Esophagus squamous epithelium (tissue), 5 donors: ENCODE data around the gene CDCP1. TPM values are rescaled to one million over a fixed set of nuclear protein-coding genes. Genes with fewer than 3 reads are reported as not detected.

ENCODE experiments used
- DNase-seq: peaks from one replicate; lab custom pipeline; 2025; lab: John Stamatoyannopoulos, UW
- H3K27ac ChIP-seq, 4 donors: fragments of 200-600 bp; sonication (generic); one replicate each; pipeline ENCODE4 v1.5.1; 2016 to 2019; ENCODE audit warnings: mild to moderate bottlenecking in 1 of 4
- H3K27me3 ChIP-seq, 4 donors: fragments of 200-600 bp; sonication (generic); 1 replicate in 3 of 4; 2 replicates in 1 of 4; pipeline versions ENCODE4 v1.5.1 to v1.6.0; 2017 to 2021; ENCODE audit warnings: antibody characterized with exemption in 1 of 4
- H3K36me3 ChIP-seq, 3 donors: fragments of 200-600 bp; sonication (generic); one replicate each; pipeline ENCODE4 v1.5.1; 2016 to 2019
- H3K4me1 ChIP-seq, 3 donors: fragments of 200-600 bp; sonication (generic); one replicate each; pipeline ENCODE4 v1.5.1; 2017 to 2019
- H3K4me3 ChIP-seq, 4 donors: fragments of 200-600 bp; sonication (generic); 1 replicate in 3 of 4; 2 replicates in 1 of 4; pipeline ENCODE4 v1.5.1; 2016 to 2019; ENCODE audit warnings: mild to moderate bottlenecking in 2 of 4, moderate library complexity in 1 of 4
- H3K9me3 ChIP-seq, 3 donors: fragments of 200-600 bp; sonication (generic); one replicate each; pipeline ENCODE4 v1.5.1; 2016 to 2019
- CTCF ChIP-seq, 6 experiments: fragments of 450-650 bp in 4 of 6; fragments of 200-600 bp in 2 of 6; sonication (generic) in 2 of 6; IDR thresholded peaks; one replicate each; pipeline ENCODE4 v1.5.1; 2016 to 2019; ENCODE audit warnings: antibody characterized with exemption in 6 of 6, mild to moderate bottlenecking in 4 of 6, moderate library complexity in 4 of 6
- POLR2A ChIP-seq, 4 donors: fragments of 450-650 bp; IDR thresholded peaks; one replicate each; pipeline ENCODE4 v1.6.1; 2017; ENCODE audit warnings: antibody characterized with exemption in 4 of 4, mild to moderate bottlenecking in 4 of 4, moderate library complexity in 3 of 4
- WGBS, 2 donors: methylation state at CpG; one replicate each; pipeline ENCODE4 v1.1.5; 2018; 5-methylcytosine and 5-hydroxymethylcytosine counted together
- intact Hi-C: fragments of 100-400 bp; cut with DNase I; formaldehyde crosslinking; loops from one replicate; pipeline ENCODE4 v1.15.0; 2022
- small RNA-seq, 4 donors: library from RNA; depleted of rRNA; stranded (forward); fragments of <200 nt; gene quantifications; one replicate each; pipeline ENCODE3, GENCODE V24; 2016
- total RNA-seq, 4 donors: library from RNA; depleted of rRNA; stranded (reverse); fragments of >200 nt; gene quantifications; one replicate each; pipeline ENCODE4 v1.1.0, GENCODE V29; 2016
- donor health status: DM: yes; HTN: yes; CAD: no.

The CDCP1 gene
- total RNA-seq, 4 donors from 2014 or later, result 35.7 to 95.4 (median 54.6) TPM

DNA sequence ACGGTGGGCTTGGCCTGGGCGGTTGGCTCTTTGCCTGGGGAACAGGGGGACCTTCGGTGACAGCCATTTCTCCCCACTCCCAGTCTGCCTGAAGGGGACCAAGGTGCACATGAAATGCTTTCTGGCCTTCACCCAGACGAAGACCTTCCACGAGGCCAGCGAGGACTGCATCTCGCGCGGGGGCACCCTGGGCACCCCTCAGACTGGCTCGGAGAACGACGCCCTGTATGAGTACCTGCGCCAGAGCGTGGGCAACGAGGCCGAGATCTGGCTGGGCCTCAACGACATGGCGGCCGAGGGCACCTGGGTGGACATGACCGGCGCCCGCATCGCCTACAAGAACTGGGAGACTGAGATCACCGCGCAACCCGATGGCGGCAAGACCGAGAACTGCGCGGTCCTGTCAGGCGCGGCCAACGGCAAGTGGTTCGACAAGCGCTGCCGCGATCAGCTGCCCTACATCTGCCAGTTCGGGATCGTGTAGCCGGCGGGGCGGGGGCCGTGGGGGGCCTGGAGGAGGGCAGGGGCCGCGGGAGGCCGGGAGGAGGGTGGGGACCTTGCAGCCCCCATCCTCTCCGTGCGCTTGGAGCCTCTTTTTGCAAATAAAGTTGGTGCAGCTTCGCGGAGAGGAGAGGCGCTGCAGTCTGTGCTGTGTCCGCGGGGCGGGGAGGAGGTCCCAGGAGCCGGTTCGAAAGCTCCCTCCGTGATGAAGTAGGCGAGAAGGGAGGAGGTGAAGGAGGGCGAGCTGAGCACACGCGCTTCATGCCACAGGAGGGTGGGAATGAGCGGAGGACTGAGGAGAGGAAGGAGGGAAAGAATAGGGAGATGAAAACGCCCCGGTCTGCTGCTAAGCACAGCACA lies 110.5 kb downstream of the CDCP1 start:
- no peak for TF ChIP-seq POLR2A (IDR thresholded peaks at IDR 0.05)
- TF ChIP-seq CTCF (IDR thresholded peaks at IDR 0.05), result peak in 2 of 6 experiments; percentile 2
- Histone ChIP-seq H3K36me3 (no peaks in the 10 kb centered on the region), H3K4me3 (peak overlapping the region; percentile 15 to 49 (median 44)), H3K27ac (peak overlapping the region; percentile 4 to 86 (median 58)), H3K27me3 (peaks cover 0 to 14% (median 0%) of the 10 kb centered on the region in 4 donors), H3K4me1 (peaks cover 11 to 53% (median 40%) of the 10 kb centered on the region in 3 donors), H3K9me3 (no peaks in the 10 kb centered on the region)
- no peak for DNase-seq
- intact Hi-C loops, result loop anchor here (5.0 to 10.0 kb wide), 3 partner anchors 121 to 629 kb away; no protein-coding TSS in a partner anchor
- WGBS, 2 donors, result 12 to 31% methylated on average over 19 to 23 of the region's 64 CpGs

DNA sequence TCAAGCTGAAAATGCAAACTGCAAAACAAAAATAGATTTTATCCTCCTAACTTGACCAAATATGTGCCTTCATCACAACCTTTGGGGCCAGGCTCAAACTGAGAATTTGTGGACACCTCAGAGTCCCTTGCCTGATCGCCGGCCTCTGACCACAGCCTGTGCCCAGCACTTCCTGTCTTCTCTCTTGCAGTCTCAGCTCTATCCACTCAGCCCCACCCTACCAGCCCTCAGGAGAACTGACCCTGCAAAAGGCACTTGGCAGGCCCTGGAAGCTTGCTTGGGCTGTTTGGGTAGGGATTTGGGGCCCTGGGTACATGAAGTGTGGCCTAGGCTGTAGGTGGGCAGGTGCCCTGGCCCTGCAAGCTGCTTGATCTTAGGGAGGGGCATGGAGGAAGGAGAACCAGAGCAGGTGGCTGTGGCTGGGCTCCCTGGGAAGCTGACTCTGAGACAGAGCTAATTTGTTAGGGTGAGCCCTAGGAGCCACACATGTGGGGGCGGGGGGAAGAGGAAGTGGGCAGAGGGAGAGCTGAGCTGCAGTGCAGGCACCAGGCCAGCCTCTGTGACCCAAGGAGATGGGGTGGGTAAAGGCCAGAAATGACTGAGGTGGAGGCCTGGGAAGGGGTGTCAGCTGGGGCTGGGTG lies 111.4 kb downstream of the CDCP1 start:
- intact Hi-C loops, result loop anchor here (5.0 to 10.0 kb wide), 3 partner anchors 120 to 630 kb away; no protein-coding TSS in a partner anchor
- peak overlapping the region; percentile 4 to 86 (median 58) for H3K27ac ChIP-seq
- H3K4me1 ChIP-seq, result peaks cover 11 to 51% (median 40%) of the 10 kb centered on the region in 3 donors
- DNase-seq, result no peak
- no peaks in the 10 kb centered on the region for H3K9me3 ChIP-seq
- TF ChIP-seq POLR2A (IDR thresholded peaks at IDR 0.05) (no peak), CTCF (IDR thresholded peaks at IDR 0.05) (no peak)
- H3K36me3 ChIP-seq, result no peaks in the 10 kb centered on the region
- H3K27me3 ChIP-seq, result peaks cover 0 to 14% (median 0%) of the 10 kb centered on the region in 4 donors
- H3K4me3 ChIP-seq, result no peak overlapping the region
- WGBS, 2 donors, result 48 to 73% methylated on average over 2 of the region's 3 CpGs

DNA sequence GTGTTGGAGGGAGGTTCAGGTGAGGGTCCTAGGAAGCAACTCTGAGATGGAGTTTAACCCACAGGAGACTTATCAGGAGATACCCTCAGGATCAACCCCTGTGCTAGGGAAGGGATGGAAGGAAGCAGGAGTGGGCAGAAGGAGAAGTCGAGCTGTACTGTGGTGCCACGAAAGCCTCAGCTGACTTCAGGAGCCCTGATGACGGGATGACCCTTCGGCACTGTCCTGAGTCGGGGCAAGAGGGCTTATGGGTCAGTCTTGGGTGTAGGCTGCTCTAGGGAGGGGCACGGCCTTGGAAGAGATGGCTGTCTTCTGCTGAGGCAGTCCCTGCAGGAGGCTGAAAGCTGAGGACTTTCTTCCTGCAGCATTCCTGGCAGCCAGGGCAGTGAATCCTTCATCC lies 112.4 kb downstream of the CDCP1 start:
- TF ChIP-seq CTCF (IDR thresholded peaks at IDR 0.05) (no peak), POLR2A (IDR thresholded peaks at IDR 0.05) (no peak)
- peaks cover 18 to 60% (median 40%) of the 10 kb centered on the region in 3 donors for H3K4me1 ChIP-seq
- WGBS, 2 donors, result 78 to 87% methylated on average over 4 to 5 of the region's 6 CpGs
- no peak for DNase-seq
- no peaks in the 10 kb centered on the region for H3K36me3 ChIP-seq
- peak overlapping the region in 3 of 4 donors; percentile 57 to 86 (median 60) for H3K27ac ChIP-seq
- peaks cover 0 to 14% (median 0%) of the 10 kb centered on the region in 4 donors for H3K27me3 ChIP-seq
- no peaks in the 10 kb centered on the region for H3K9me3 ChIP-seq
- no peak overlapping the region for H3K4me3 ChIP-seq
- intact Hi-C loops, result loop anchor here (10.0 kb wide), 2 partner anchors 119 to 631 kb away; no protein-coding TSS in a partner anchor

Small RNA genes within 50 kb of the gene (small RNA-seq; reads per million reads assigned to genes)
- 0 reads per million in 4 donors for gene RNU5B-3P

Other genes with a start within 250 kb of the CDCP1 start
- gene ZDHHC3, start 170.2 kb downstream of the CDCP1 start, total RNA-seq, result 10 to 100 TPM; 64.6 to 93.8 (median 73.0) TPM
- 10 to 100 TPM; 28.8 to 59.9 (median 47.6) TPM for gene EXOSC7, start 170.1 kb downstream of the CDCP1 start, total RNA-seq
- 10 to 100 TPM in 1 of 4 donors, 1 to 10 TPM in 3; 4.3 to 28.8 (median 6.9) TPM for gene CLEC3B, start 120.1 kb downstream of the CDCP1 start, total RNA-seq
- 10 to 100 TPM in 1 of 4 donors, 1 to 10 TPM in 3; 1.8 to 14.7 (median 4.4) TPM for gene TMEM158, start 79.9 kb upstream of the CDCP1 start, total RNA-seq
- gene LARS2, start 242.2 kb upstream of the CDCP1 start, total RNA-seq, result 10 to 100 TPM; 13.7 to 22.1 (median 16.6) TPM